SKM-1 (cell line): ENCODE results near the gene DMD.

Source experiments
- DNase-seq: peaks from one replicate; lab custom pipeline; 2025; ENCODE audit not compliant: unreplicated experiment; lab: John Stamatoyannopoulos, UW

DMD gene

GRCh38 chrX:31092970-31093638 is 2118.2 kb downstream of the DMD start:
- DNase-seq = no peak

- no peak for DNase-seq
Measured at GRCh38 chrX:31092476-31092875, 2118.9 kb downstream of the DMD start.

GRCh38 chrX:31091819-31092218 is 2119.5 kb downstream of the DMD start:
- DNase-seq = no peak

- no peak for DNase-seq
Measured at GRCh38 chrX:31074522-31074921, 2136.8 kb downstream of the DMD start.

- no peak for DNase-seq
Measured at GRCh38 chrX:31071725-31072124, 2139.6 kb downstream of the DMD start, which contains the start of gene FTHL17. FTHL17 (minus strand) TSS chrX:31072041; CDS start chrX:31071953, 88 bp downstream.

- DNase-seq = no peak
Measured at GRCh38 chrX:31071262-31071661, 2140.1 kb downstream of the DMD start.

- no peak for DNase-seq
Measured at GRCh38 chrX:31070057-31070468, 2141.3 kb downstream of the DMD start.
